K562 (cell line): Measurements from ENCODE around the gene AGFG1. TPM values are rescaled to one million over a fixed set of nuclear protein-coding genes. Genes with fewer than 3 reads are reported as not detected.

Experiments used
- ARID4B ChIP-seq: sonication (generic); formaldehyde crosslinking; IDR thresholded peaks from 2 replicates; pipeline ENCODE4 v1.8.0; 2022; ENCODE audit warnings: mild to moderate bottlenecking, missing genetic modification reagents
- KLF13 ChIP-seq: fragments of 450-650 bp; IDR thresholded peaks from 2 replicates; pipeline ENCODE4 v1.6.1; 2016; ENCODE audit warnings: missing genetic modification characterization, low read depth, mild to moderate bottlenecking, missing compliant biosample characterization, moderate library complexity, borderline replicate concordance
- MCM3 ChIP-seq: fragments of 450-650 bp; IDR thresholded peaks from 2 replicates; pipeline ENCODE4 v1.6.1; 2016
- RREB1 ChIP-seq: fragments of 250-450 bp; sonication (Bioruptor Pico); IDR thresholded peaks from 2 replicates; pipeline ENCODE4 v1.4.0; 2020
- TCFL5 ChIP-seq: fragments of 250-450 bp; sonication (Bioruptor Pico); conservative IDR thresholded peaks from 2 replicates; pipeline ENCODE4 v1.6.1; 2021; ENCODE audit warnings: mild to moderate bottlenecking, moderate library complexity, matching md5 sums
- TRIM28 ChIP-seq: fragments of 450-650 bp; IDR thresholded peaks from 2 replicates; pipeline ENCODE4 v1.6.1; 2017
- ZBTB33 ChIP-seq: sonication (generic); formaldehyde crosslinking; IDR thresholded peaks from 2 replicates; pipeline ENCODE4 v1.8.1; 2023; ENCODE audit warnings: mild to moderate bottlenecking, missing genetic modification reagents
- ZBTB43 ChIP-seq: sonication (generic); formaldehyde crosslinking; IDR thresholded peaks from 2 replicates; pipeline ENCODE4 v1.8.0; 2023; ENCODE audit warnings: mild to moderate bottlenecking, missing genetic modification reagents
- ZNF124 ChIP-seq: sonication (generic); formaldehyde crosslinking; IDR thresholded peaks from 2 replicates; pipeline ENCODE4 v1.8.1; 2022; ENCODE audit warnings: missing genetic modification reagents
- ZNF224 ChIP-seq: sonication (generic); formaldehyde crosslinking; IDR thresholded peaks from 2 replicates; pipeline ENCODE4 v1.8.0; 2022; ENCODE audit warnings: mild to moderate bottlenecking, missing genetic modification reagents
- ZNF347 ChIP-seq: fragments of 450-650 bp; formaldehyde crosslinking; IDR thresholded peaks from 2 replicates; pipeline ENCODE4 v1.4.0; 2020; ENCODE audit warnings: low read depth, mild to moderate bottlenecking, moderate library complexity
- ZNF551 ChIP-seq: fragments of 250-450 bp; sonication (Bioruptor Pico); IDR thresholded peaks from 2 replicates; pipeline ENCODE4 v1.5.0; 2021; ENCODE audit warnings: mild to moderate bottlenecking, moderate library complexity
- ZNF695 ChIP-seq: fragments of 450-650 bp; formaldehyde crosslinking; IDR thresholded peaks from 2 replicates; pipeline ENCODE4 v1.4.0; 2020; ENCODE audit warnings: mild to moderate bottlenecking, moderate library complexity
- ZNF785 ChIP-seq: fragments of 250-450 bp; sonication (Bioruptor Pico); IDR thresholded peaks from 2 replicates; pipeline ENCODE4 v1.4.0; 2020; ENCODE audit warnings: mild to moderate bottlenecking
- polyA plus RNA-seq, 8 experiments: library from polyadenylated mRNA; depleted of rRNA in 4 of 8; stranded (reverse) in 5 of 8; unstranded in 3 of 8; fragments of >200 nt; fragmentation: Nextera tagmentation in 2 of 8; fragmentation: Illumina TruSeq in 1 of 8; extraction: Ambion mirVana in 2 of 8; extraction: Trizol in 1 of 8; gene quantifications; 2 replicates each; pipeline versions ENCODE4 v1.2.1 to v1.2.3, GENCODE V29; 2011 to 2014; ENCODE audit warnings: inconsistent platforms in 1 of 8, missing spikeins in 1 of 8
- total RNA-seq, 7 experiments: library from RNA; depleted of rRNA in 6 of 7; stranded (reverse); fragments of >200 nt in 6 of 7; fragmentation: Illumina TruSeq in 2 of 7; extraction: Trizol in 2 of 7; gene quantifications; 2 replicates each; pipeline versions ENCODE4 v1.2.1 to v1.2.3, GENCODE V29; 2011 to 2021; ENCODE audit warnings: low replicate concordance in 1 of 7

AGFG1 gene
- total and polyA plus RNA-seq, 9 of the 15 experiments (the other 6 are each of a cell fraction or from before 2014, with no cell fraction given): 11.2 to 97.5 (median 36.0) TPM

- TF ChIP-seq ZBTB33 (CRISPR knock-in tag): no peak
- no peak for TF ChIP-seq TCFL5 (CRISPR knock-in tag)
- no peak for TF ChIP-seq RREB1 (CRISPR knock-in tag)
- TF ChIP-seq ZBTB43 (CRISPR knock-in tag): no peak
- no peak for TF ChIP-seq ARID4B
- TF ChIP-seq MCM3: no peak
- no peak for TF ChIP-seq ZNF124 (CRISPR knock-in tag)
- no peak for TF ChIP-seq ZNF347
- TF ChIP-seq ZNF551: no peak
- no peak for TF ChIP-seq TRIM28
- TF ChIP-seq KLF13 (tag): no peak
- no peak for TF ChIP-seq ZNF785 (CRISPR knock-in tag)
- TF ChIP-seq ZNF224 (CRISPR knock-in tag): no peak
- TF ChIP-seq ZNF695 (CRISPR knock-in tag): no peak
These were observed 20.9 kb upstream of the AGFG1 start (continued) for GRCh38 chr2:227450926-227451654.
